ENCODE results near the gene TBX21. TPM values are rescaled to one million over a fixed set of nuclear protein-coding genes. Genes with fewer than 3 reads are reported as not detected.

The TBX21 gene
- polyA plus RNA-seq, 3 donors = 0.05 to 0.16 (median 0.13) TPM

- Histone ChIP-seq H3K4me1 (ENCODE audit: control insufficient read depth in 1 of 2, insufficient read depth in 2 of 2, low read length in 2 of 2) (peaks cover 5 to 8% of the 10 kb centered on the region in 2 donors), H3K27ac (ENCODE audit: low read depth in 1 of 2, low read length in 2 of 2) (no peak overlapping the region), H3K79me2 (ENCODE audit: insufficient read depth, low read length) (no peaks in the 10 kb centered on the region), H3K27me3 (ENCODE audit: control insufficient read depth in 2 of 2, insufficient read depth in 2 of 2, low read length in 2 of 2) (peaks cover 23 to 53% of the 10 kb centered on the region in 2 donors), H3K9me3 (replicated peaks in 1 of 2; ENCODE audit: control insufficient read depth in 1 of 2, insufficient read depth in 1 of 2, low read length in 2 of 2) (no peaks in the 10 kb centered on the region), H3K4me2 (replicated peaks; ENCODE audit: extremely low read depth, low read length, poor library complexity, severe bottlenecking) (no peak overlapping the region), H3K4me3 (replicated peaks in 1 of 3; ENCODE audit: low read depth in 2 of 3, low read length in 3 of 3) (no peak overlapping the region), H4K20me1 (ENCODE audit: insufficient read depth, low read length) (no peaks in the 10 kb centered on the region), H3K36me3 (replicated peaks in 1 of 2; ENCODE audit: control insufficient read depth in 1 of 2, insufficient read depth in 2 of 2, low read length in 2 of 2) (no peaks in the 10 kb centered on the region), H3K9ac (ENCODE audit: insufficient read depth, low read length, poor library complexity, severe bottlenecking) (no peak overlapping the region), H2AFZ (ENCODE audit: insufficient read depth, low read depth, low read length, poor library complexity, severe bottlenecking) (no peak overlapping the region)
- peaks cover 22% of the 10 kb centered on the region for H3K4me1 Mint-ChIP-seq
- H3K9me3 Mint-ChIP-seq = peaks cover 0 to 3% (median 0%) of the 10 kb centered on the region in 7 donors
- no peak for DNase-seq
- peaks cover 62 to 66% (median 63%) of the 10 kb centered on the region in 3 donors for H3K27me3 Mint-ChIP-seq (ENCODE audit: low read depth in 3 of 3)
- H3K36me3 Mint-ChIP-seq = no peaks in the 10 kb centered on the region
- H3K4me3 Mint-ChIP-seq = peak overlapping the region in 1 of 2 donors; percentile 72
- no peak for TF ChIP-seq CTCF (IDR thresholded peaks at IDR 0.05)
- H3K27ac Mint-ChIP-seq = peak overlapping the region in 1 of 7 donors; percentile 16
- intact Hi-C loops (cut with micrococcal nuclease) = no loop called here
- 51% methylated on average over 7 of the region's 9 CpGs for WGBS (ENCODE audit: insufficient coverage)
These were observed 14.9 kb upstream of the TBX21 start for GRCh38 chr17:47717979-47718621.

GRCh38 chr17:47718634-47719405, 14.2 kb upstream of the TBX21 start:
- H3K4me3 ChIP-seq (replicated peaks in 1 of 3; ENCODE audit: low read depth in 2 of 3, low read length in 3 of 3) = no peak overlapping the region
- no peak overlapping the region for H2AFZ ChIP-seq (ENCODE audit: insufficient read depth, low read depth, low read length, poor library complexity, severe bottlenecking)
- Mint-ChIP-seq H3K9me3 (peaks cover 0 to 5% (median 0%) of the 10 kb centered on the region in 7 donors), H3K4me1 (peaks cover 22% of the 10 kb centered on the region), H3K27me3 (ENCODE audit: low read depth in 3 of 3) (peaks cover 59 to 68% (median 65%) of the 10 kb centered on the region in 3 donors), H3K27ac (peak overlapping the region in 1 of 7 donors; percentile 27), H3K36me3 (no peaks in the 10 kb centered on the region), H3K4me3 (peak overlapping the region in 1 of 2 donors; percentile 79)
- no peak overlapping the region for H3K9ac ChIP-seq (ENCODE audit: insufficient read depth, low read length, poor library complexity, severe bottlenecking)
- no peak for TF ChIP-seq CTCF (IDR thresholded peaks at IDR 0.05)
- no peak for DNase-seq
- H3K9me3 ChIP-seq (replicated peaks in 1 of 2; ENCODE audit: control insufficient read depth in 1 of 2, insufficient read depth in 1 of 2, low read length in 2 of 2) = no peaks in the 10 kb centered on the region
- intact Hi-C loops (cut with micrococcal nuclease) = no loop called here
- H3K79me2 ChIP-seq (ENCODE audit: insufficient read depth, low read length) = no peaks in the 10 kb centered on the region
- no peak overlapping the region for H3K4me2 ChIP-seq (replicated peaks; ENCODE audit: extremely low read depth, low read length, poor library complexity, severe bottlenecking)
- H4K20me1 ChIP-seq (ENCODE audit: insufficient read depth, low read length) = no peaks in the 10 kb centered on the region
- no peak overlapping the region for H3K27ac ChIP-seq (ENCODE audit: low read depth in 1 of 2, low read length in 2 of 2)
- peaks cover 23 to 53% of the 10 kb centered on the region in 2 donors for H3K27me3 ChIP-seq (ENCODE audit: control insufficient read depth in 2 of 2, insufficient read depth in 2 of 2, low read length in 2 of 2)
- WGBS (ENCODE audit: insufficient coverage) = 7% methylated on average over 3 of the region's 8 CpGs
- peaks cover 5 to 8% of the 10 kb centered on the region in 2 donors for H3K4me1 ChIP-seq (ENCODE audit: control insufficient read depth in 1 of 2, insufficient read depth in 2 of 2, low read length in 2 of 2)
- no peaks in the 10 kb centered on the region for H3K36me3 ChIP-seq (replicated peaks in 1 of 2; ENCODE audit: control insufficient read depth in 1 of 2, insufficient read depth in 2 of 2, low read length in 2 of 2)

Data from CD14-positive monocyte (primary cell).